ENCODE data around the gene FOXF1.

Gene FOXF1

DNA sequence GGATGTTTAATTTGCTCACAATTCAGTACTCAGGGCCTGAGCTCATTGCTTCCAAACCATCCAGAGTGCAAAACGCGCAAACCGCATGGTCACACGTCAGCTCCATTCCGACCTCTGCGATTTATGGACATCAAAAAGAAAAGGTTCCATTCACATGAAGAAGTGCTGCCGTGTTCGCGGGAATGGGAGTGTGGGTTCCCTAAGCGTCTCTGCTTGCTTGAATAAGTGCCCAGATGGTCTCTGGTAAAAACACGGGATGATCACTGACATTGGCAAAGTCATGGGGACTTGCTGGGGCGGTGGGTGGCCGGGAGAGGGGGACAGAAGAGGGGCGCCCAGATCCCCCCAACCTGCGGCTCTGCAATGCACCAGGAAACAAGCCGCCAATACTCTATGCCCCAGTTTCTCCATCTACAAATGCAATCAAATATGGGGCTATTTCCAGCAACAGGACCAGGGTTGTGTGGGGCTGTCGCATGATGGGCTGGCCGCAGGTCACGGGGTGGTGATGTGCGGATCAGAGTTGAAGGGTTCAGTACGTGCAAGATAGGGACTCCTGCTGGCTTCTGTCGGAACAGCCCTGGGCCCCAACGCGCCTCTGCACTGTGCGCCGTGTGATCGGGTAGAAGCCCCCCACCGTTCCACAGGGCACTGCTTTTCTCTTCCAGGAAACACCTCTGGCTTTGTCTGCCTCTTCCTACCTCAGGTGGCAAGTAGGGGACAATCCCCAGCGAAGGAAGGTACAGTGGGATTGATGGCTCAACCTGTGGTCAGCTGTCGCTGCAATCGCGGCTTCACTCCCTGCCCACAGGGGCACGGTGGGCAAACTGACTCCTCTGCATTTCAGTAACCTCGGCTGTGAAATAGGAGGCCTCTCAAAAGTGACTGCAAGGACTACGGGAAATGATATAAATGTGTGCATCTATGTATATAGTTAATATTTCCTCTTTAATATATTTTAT is 11.2 kb downstream of the FOXF1 start:
- Histone ChIP-seq H3K27ac (no peak overlapping the region), H3K4me1 (ENCODE audit: control insufficient read depth in 1 of 2, insufficient read depth in 1 of 2, low read depth in 1 of 2, low read length in 1 of 2) (peaks cover 20 to 21% of the 10 kb centered on the region in 2 experiments), H3K36me3 (no peaks in the 10 kb centered on the region), H3K27me3 (peaks cover 77% of the 10 kb centered on the region), H3K4me3 (ENCODE audit: low read depth in 1 of 2, low read length in 1 of 2) (no peak overlapping the region), H3K9me3 (no peaks in the 10 kb centered on the region)
- no peak for TF ChIP-seq CTCF (IDR thresholded peaks at IDR 0.05)

DNA sequence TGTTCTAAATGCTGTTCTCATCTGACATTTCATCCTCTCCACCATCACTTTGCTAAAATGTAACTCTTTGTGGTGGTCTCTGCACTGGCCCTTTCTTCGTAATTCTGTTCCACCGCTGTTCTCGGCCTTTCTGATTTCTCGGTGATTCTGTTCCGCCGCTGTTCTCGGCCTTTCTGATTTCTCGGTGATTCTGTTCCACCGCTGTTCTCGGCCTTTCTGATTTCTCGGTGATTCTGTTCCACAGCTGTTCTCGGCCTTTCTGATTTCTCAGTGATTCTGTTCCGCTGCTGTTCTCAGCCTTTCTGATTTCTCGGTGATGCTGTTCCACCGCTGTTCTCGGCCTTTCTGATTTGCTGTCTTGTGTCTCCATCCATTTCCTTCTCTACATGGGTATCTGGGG is 12.3 kb downstream of the FOXF1 start:
- no peak overlapping the region for H3K27ac ChIP-seq
- peaks cover 66% of the 10 kb centered on the region for H3K27me3 ChIP-seq
- H3K4me3 ChIP-seq (ENCODE audit: low read depth in 1 of 2, low read length in 1 of 2) = no peak overlapping the region
- no peak for TF ChIP-seq CTCF (IDR thresholded peaks at IDR 0.05)
- peaks cover 20 to 21% of the 10 kb centered on the region in 2 experiments for H3K4me1 ChIP-seq (ENCODE audit: control insufficient read depth in 1 of 2, insufficient read depth in 1 of 2, low read depth in 1 of 2, low read length in 1 of 2)
- H3K36me3 ChIP-seq = no peaks in the 10 kb centered on the region
- no peaks in the 10 kb centered on the region for H3K9me3 ChIP-seq

DNA sequence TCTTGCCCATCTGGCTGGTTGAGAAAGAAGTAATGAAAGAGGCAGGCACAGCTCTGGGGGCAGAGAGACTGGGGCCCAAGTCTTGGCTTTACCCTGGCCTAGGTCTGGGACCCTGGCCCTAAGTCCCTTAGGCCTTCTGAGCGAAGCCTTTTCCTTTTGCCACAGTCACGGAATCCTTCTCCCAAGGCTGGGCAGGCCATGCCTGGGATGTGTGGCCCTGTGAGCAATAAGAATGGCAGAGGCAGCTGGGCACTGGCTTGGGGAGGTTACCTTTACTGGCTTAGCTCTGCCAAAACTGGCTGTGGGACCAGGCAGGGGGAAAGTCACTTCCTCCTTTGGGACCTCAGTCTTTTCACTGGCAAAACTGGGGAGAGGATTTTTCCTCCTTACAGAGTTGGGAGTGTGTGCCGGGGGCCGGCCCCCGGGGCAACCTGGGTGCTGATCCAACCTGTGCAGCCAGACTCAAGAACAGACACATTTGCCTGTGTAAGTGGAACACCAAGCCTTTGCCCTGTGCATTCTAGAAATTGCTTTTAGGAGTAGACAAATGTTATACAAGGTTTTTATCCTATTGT is 12.9 kb downstream of the FOXF1 start:
- Histone ChIP-seq H3K36me3 (no peaks in the 10 kb centered on the region), H3K4me3 (ENCODE audit: low read depth in 1 of 2, low read length in 1 of 2) (no peak overlapping the region), H3K9me3 (no peaks in the 10 kb centered on the region), H3K27me3 (peaks cover 60% of the 10 kb centered on the region), H3K4me1 (ENCODE audit: control insufficient read depth in 1 of 2, insufficient read depth in 1 of 2, low read depth in 1 of 2, low read length in 1 of 2) (peaks cover 20 to 21% of the 10 kb centered on the region in 2 experiments), H3K27ac (no peak overlapping the region)
- TF ChIP-seq CTCF (IDR thresholded peaks at IDR 0.05) = no peak

DNA sequence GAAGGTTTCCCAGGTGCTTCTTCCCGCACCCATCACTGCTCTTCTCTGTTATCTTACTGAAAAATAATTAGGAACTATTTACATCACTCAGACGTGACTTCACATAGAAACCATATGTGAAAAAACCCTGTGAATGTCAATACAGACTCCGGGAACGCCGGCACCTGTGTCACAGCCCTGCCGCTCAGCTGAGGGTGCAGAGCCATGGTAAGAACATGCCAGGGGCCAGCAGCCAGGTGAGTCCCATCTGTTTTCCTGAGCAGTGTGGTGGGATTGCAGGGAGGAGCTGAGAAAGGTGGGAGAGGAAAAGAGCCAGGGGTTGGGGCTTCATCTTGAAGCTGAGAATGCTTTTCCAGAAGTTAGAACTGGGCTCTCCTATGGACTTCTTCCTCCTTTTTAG is 13.7 kb downstream of the FOXF1 start:
- Histone ChIP-seq H3K27me3 (peaks cover 52% of the 10 kb centered on the region), H3K4me3 (ENCODE audit: low read depth in 1 of 2, low read length in 1 of 2) (no peak overlapping the region), H3K27ac (no peak overlapping the region), H3K36me3 (no peaks in the 10 kb centered on the region), H3K4me1 (ENCODE audit: control insufficient read depth in 1 of 2, insufficient read depth in 1 of 2, low read depth in 1 of 2, low read length in 1 of 2) (peaks cover 20 to 21% of the 10 kb centered on the region in 2 experiments), H3K9me3 (no peaks in the 10 kb centered on the region)
- no peak for TF ChIP-seq CTCF (IDR thresholded peaks at IDR 0.05)

DNA sequence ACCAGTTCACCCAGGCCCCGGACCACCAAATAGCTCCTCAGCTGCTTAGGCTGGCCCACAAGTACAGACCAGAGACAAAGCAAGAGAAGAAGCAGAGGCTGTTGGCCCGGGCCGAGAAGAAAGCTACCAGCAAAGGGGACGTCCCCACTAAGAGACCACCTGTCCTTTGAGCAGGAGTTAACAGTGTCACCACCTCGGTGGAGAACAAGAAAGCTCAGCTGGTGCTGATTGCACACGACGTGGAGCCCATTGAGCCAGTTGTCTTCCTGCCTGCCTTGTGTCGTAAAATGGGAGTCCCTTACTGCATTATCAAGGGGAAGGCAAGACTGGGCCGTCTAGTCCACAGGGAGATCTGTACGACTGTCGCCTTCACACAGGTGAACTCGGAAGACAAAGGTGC is 15.4 kb downstream of the FOXF1 start:
- peaks cover 5% of the 10 kb centered on the region for H3K36me3 ChIP-seq

More for the DNA sequence above, 15.4 kb downstream of the FOXF1 start:
- Histone ChIP-seq H3K27ac (no peak overlapping the region), H3K9me3 (no peaks in the 10 kb centered on the region), H3K4me3 (ENCODE audit: low read depth in 1 of 2, low read length in 1 of 2) (no peak overlapping the region), H3K4me1 (ENCODE audit: control insufficient read depth in 1 of 2, insufficient read depth in 1 of 2, low read depth in 1 of 2, low read length in 1 of 2) (peaks cover 14 to 15% of the 10 kb centered on the region in 2 experiments), H3K27me3 (peaks cover 35% of the 10 kb centered on the region)
- TF ChIP-seq CTCF (IDR thresholded peaks at IDR 0.05) = no peak
